Measurements from ENCODE around the gene LDB3. TPM values are rescaled to one million over a fixed set of nuclear protein-coding genes. Genes with fewer than 3 reads are reported as not detected.
"Not testable (repeated sequence)": the region's sequence is repeated elsewhere in the genome, so short reads cannot be mapped to it uniquely, and the experiment has no call there.

The LDB3 gene
- polyA plus RNA-seq, 6 donors from 2014 or later, result 0.24 TPM; not detected in 5

DNA sequence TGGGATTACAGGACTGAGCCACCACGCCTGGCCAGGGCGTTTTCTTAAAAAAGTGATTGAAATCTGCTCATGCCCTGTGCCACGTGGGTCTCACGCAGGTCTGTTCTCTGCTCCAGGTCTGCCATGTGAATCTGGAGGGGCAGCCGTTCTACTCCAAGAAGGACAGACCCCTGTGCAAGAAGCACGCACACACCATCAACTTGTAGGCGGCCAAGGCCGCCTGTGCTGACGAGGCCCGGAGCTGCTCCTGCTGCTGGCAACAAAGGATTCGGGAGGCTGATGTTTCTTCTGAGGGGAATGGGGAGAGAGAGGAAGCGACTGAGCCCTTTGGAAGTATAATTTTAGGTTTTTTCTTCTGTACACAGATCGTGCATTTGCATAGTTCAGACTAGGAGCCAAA is 64.5 kb downstream of the LDB3 start:
- Mint-ChIP-seq H3K4me1 (peaks cover 0 to 1% (median 0%) of the 10 kb centered on the region in 3 donors), H3K4me3 (no peak overlapping the region), H3K27ac (no peak overlapping the region), H3K36me3 (no peaks in the 10 kb centered on the region), H3K27me3 (peaks cover 26 to 49% (median 36%) of the 10 kb centered on the region in 3 donors), H3K9me3 (no peaks in the 10 kb centered on the region)
- DNase-seq, result no peak
- ATAC-seq (ENCODE audit: low read depth in 2 of 2), result no peak

- no peaks in the 10 kb centered on the region for H3K36me3 Mint-ChIP-seq
- H3K4me3 Mint-ChIP-seq, result no peak overlapping the region
- no peaks in the 10 kb centered on the region for H3K9me3 Mint-ChIP-seq
- no peak overlapping the region for H3K27ac Mint-ChIP-seq
- H3K27me3 Mint-ChIP-seq, result peaks cover 26 to 48% (median 36%) of the 10 kb centered on the region in 3 donors
- no peak for DNase-seq
- H3K4me1 Mint-ChIP-seq, result peaks cover 0 to 1% (median 0%) of the 10 kb centered on the region in 3 donors
- no peak for ATAC-seq (ENCODE audit: low read depth in 2 of 2)
Measured at GRCh38 chr10:86733260-86733671, 65.0 kb downstream of the LDB3 start.

GRCh38 chr10:86734207-86734988 is 66.1 kb downstream of the LDB3 start:
- Mint-ChIP-seq H3K27me3 (peaks cover 24 to 49% (median 29%) of the 10 kb centered on the region in 3 donors), H3K27ac (no peak overlapping the region), H3K4me3 (no peak overlapping the region), H3K9me3 (no peaks in the 10 kb centered on the region), H3K36me3 (no peaks in the 10 kb centered on the region), H3K4me1 (peaks cover 0 to 1% (median 0%) of the 10 kb centered on the region in 3 donors)
- no peak for ATAC-seq (ENCODE audit: low read depth in 2 of 2)
- no peak for DNase-seq

DNA sequence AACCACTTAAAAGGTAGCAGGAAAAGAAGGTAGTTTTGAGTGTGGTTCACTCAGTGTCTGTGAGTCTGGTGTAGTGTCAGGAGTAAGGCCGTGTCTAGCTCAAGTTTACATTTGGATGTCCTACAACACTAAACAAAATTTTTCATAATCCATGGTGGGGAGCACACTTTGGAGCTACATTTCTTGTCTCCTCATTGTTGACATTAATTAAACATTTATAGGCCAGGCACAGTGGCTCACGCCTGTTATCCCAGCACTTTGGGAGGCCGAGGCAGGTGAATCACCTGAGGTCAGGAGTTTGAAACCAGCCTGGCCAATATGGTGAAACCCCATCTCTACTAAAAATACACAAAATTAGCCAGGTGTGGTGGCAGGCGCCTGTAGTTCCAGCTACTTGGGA is 67.0 kb downstream of the LDB3 start:
- not testable (repeated sequence) for ATAC-seq (ENCODE audit: low read depth in 2 of 2); H3K27ac Mint-ChIP-seq; H3K4me1 Mint-ChIP-seq; H3K36me3 Mint-ChIP-seq; H3K9me3 Mint-ChIP-seq; DNase-seq; H3K4me3 Mint-ChIP-seq
- peaks cover 22 to 47% (median 29%) of the 10 kb centered on the region in 3 donors for H3K27me3 Mint-ChIP-seq

GRCh38 chr10:86742230-86742629 is 73.9 kb downstream of the LDB3 start:
- no peak for ATAC-seq (ENCODE audit: low read depth in 2 of 2)
- Mint-ChIP-seq H3K4me3 (no peak overlapping the region), H3K27me3 (peaks cover 33 to 53% (median 41%) of the 10 kb centered on the region in 3 donors), H3K9me3 (no peaks in the 10 kb centered on the region), H3K4me1 (peaks cover 0 to 3% (median 2%) of the 10 kb centered on the region in 3 donors), H3K27ac (no peak overlapping the region), H3K36me3 (no peaks in the 10 kb centered on the region)
- DNase-seq, result no peak

DNA sequence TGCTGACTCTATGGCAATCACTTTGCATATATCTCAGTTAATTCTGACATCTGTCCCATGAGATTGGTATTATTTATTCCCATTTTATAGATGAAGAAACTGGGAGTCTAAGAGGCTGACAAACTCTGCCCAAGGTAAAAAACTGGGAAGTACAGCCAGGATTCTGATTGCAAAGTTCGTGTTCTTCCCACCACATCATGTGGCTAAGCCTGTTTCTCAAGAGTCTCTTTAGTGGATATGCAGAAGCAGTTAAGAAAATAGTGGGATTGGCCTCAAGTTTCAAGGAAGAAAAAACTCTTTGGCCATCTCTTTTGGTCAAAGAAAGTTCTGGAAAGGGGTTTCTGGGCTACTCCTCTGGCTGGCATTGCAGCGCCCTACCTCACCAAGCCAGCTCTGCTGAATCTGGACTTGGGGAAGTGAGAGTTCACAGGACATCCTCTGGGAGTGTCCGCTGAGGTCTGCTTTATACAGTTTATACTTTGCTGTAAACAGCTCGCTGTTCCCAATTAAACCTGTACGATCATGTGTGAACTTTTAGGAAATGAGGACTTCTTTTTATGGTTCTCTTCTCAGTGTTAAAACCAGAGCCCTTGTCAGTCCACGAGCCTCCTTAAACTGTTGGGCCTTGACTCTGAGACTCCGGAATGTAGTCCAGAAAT is 75.9 kb downstream of the LDB3 start:
- Mint-ChIP-seq H3K4me1 (peaks cover 7 to 11% (median 10%) of the 10 kb centered on the region in 3 donors), H3K27me3 (peaks cover 31 to 48% (median 33%) of the 10 kb centered on the region in 3 donors), H3K9me3 (no peaks in the 10 kb centered on the region), H3K36me3 (no peaks in the 10 kb centered on the region), H3K27ac (no peak overlapping the region), H3K4me3 (peak overlapping the region in 1 of 8 donors; percentile 29)
- ATAC-seq (ENCODE audit: low read depth in 2 of 2), result no peak
- no peak for DNase-seq

GRCh38 chr10:86747796-86748581 is 79.7 kb downstream of the LDB3 start:
- H3K4me1 Mint-ChIP-seq, result peaks cover 10 to 16% (median 15%) of the 10 kb centered on the region in 3 donors
- DNase-seq (no peak), ATAC-seq (ENCODE audit: low read depth in 2 of 2) (peak; percentile 27 to 37)
- H3K36me3 Mint-ChIP-seq, result no peaks in the 10 kb centered on the region
- no peaks in the 10 kb centered on the region for H3K9me3 Mint-ChIP-seq
- no peak overlapping the region for H3K4me3 Mint-ChIP-seq
- peaks cover 15 to 41% (median 18%) of the 10 kb centered on the region in 3 donors for H3K27me3 Mint-ChIP-seq
- H3K27ac Mint-ChIP-seq, result no peak overlapping the region

DNA sequence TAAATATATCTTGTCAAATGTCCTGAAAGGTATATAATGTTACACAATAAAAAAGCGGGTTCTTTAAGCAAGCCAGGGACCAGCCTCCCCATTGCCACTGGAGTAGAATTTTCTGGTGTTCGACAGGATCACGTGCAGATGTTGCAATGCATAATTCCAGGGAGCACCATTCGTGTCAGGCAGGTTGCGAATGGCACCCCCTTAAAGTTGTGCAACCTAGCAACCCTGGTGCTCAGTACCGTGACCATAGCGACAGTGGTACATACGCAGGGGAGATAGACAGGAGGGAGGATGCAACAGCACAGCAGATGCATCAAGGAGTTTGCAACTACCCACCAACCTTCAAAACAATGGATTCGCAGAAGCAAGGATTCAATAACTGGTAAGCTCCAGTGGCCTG is 81.5 kb downstream of the LDB3 start:
- ATAC-seq (ENCODE audit: low read depth in 2 of 2) (no peak), DNase-seq (no peak)
- Mint-ChIP-seq H3K27me3 (peaks cover 9 to 47% (median 28%) of the 10 kb centered on the region in 3 donors), H3K4me3 (peak overlapping the region in 1 of 8 donors; percentile 50), H3K36me3 (no peaks in the 10 kb centered on the region), H3K9me3 (no peaks in the 10 kb centered on the region), H3K27ac (no peak overlapping the region), H3K4me1 (peaks cover 15 to 21% (median 19%) of the 10 kb centered on the region in 3 donors)

DNA sequence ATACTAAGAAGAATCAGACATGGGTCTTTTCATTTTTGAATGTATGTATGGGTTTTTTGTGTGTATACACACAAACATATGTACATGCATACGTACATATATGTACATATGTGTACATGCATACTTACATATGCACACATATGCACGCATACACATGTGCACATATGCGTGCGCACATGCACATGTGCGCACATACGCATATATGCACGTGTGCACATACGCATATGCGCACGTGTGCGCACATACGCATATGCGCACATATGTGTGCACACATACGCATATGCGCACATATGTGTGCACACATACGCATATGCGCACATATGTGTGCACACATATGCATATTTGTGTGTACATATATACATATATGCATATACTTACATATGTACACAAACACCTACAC is 83.2 kb downstream of the LDB3 start:
- Mint-ChIP-seq H3K27me3 (peaks cover 8 to 50% (median 33%) of the 10 kb centered on the region in 3 donors), H3K36me3 (no peaks in the 10 kb centered on the region), H3K4me3 (no peak overlapping the region), H3K27ac (no peak overlapping the region), H3K4me1 (peaks cover 21 to 25% (median 23%) of the 10 kb centered on the region in 3 donors), H3K9me3 (no peaks in the 10 kb centered on the region)
- DNase-seq (no peak), ATAC-seq (ENCODE audit: low read depth in 2 of 2) (no peak)

GRCh38 chr10:86752311-86752710 is 84.0 kb downstream of the LDB3 start:
- no peaks in the 10 kb centered on the region for H3K36me3 Mint-ChIP-seq
- DNase-seq (no peak), ATAC-seq (ENCODE audit: low read depth in 2 of 2) (no peak)
- H3K27ac Mint-ChIP-seq, result no peak overlapping the region
- peaks cover 9 to 52% (median 35%) of the 10 kb centered on the region in 3 donors for H3K27me3 Mint-ChIP-seq
- H3K9me3 Mint-ChIP-seq, result no peaks in the 10 kb centered on the region
- peaks cover 18 to 26% (median 21%) of the 10 kb centered on the region in 3 donors for H3K4me1 Mint-ChIP-seq
- peak overlapping the region in 1 of 8 donors; percentile 85 for H3K4me3 Mint-ChIP-seq

DNA sequence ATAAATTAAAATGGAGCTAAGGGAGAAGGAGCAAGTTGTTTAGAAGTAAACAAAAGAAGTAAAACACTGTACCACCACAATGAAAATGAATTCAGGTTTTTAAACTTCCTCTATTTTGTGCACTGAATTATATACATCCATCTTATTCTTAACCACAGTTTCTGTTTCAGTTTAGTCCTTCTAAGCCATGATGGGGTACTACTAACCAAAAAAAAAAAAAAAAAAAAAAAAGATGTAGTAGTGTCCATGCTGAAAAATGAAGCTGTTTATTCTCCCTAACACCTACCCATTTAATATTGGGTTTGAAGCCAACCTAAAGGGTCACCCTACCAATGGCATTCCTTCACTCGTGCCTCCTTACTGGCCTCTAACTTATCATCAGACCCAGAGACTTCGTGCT is 84.7 kb downstream of the LDB3 start:
- DNase-seq (no peak), ATAC-seq (ENCODE audit: low read depth in 2 of 2) (peak; percentile 22 to 57)
- Mint-ChIP-seq H3K27ac (no peak overlapping the region), H3K27me3 (peaks cover 17 to 58% (median 35%) of the 10 kb centered on the region in 3 donors), H3K4me1 (peaks cover 11 to 23% (median 20%) of the 10 kb centered on the region in 3 donors), H3K9me3 (no peaks in the 10 kb centered on the region), H3K4me3 (peak overlapping the region in 2 of 8 donors; percentile 3 to 85), H3K36me3 (no peaks in the 10 kb centered on the region)

DNA sequence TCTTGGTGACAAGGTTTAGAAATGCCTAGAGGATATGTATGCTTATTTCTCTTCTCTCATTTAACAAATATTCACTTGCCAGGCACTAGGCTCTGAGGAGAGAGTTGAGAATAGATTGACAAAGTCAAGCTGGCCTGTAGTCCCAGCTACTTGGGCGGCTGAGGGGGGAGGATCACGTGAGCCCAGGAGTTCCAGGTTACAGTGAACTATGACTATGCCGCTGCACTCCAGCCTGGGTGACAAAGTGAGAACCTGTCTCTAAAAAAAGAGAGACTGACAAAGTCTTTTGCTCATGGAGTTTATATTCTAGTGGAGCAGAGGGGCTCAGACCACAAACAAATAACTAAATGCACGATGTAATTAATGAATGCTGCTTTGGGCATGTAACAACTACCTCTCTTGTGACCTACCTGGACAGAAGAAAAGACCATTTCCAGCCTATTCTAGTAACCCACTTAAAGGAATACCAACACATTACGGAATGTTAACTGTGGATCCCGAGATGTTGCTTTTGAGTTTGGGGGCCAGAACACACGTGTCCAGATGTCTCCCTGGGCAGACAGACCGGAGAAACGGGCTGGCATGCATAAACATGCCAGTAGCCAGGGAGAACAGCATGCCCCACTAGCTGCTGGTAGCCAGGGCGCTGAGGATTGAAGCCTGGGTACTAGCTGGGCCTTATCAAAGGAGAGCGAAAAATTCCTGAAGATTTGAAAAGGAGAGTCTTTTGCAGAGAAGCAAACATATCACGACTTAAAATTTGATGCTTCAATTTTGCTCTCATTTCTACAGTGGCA is 85.5 kb downstream of the LDB3 start:
- Mint-ChIP-seq H3K4me1 (peaks cover 17 to 31% (median 20%) of the 10 kb centered on the region in 3 donors), H3K27ac (no peak overlapping the region), H3K36me3 (no peaks in the 10 kb centered on the region), H3K9me3 (no peaks in the 10 kb centered on the region), H3K4me3 (peak overlapping the region in 2 of 8 donors; percentile 3 to 85), H3K27me3 (peaks cover 25 to 66% (median 42%) of the 10 kb centered on the region in 3 donors)
- ATAC-seq (ENCODE audit: low read depth in 2 of 2) (no peak), DNase-seq (no peak)

DNA sequence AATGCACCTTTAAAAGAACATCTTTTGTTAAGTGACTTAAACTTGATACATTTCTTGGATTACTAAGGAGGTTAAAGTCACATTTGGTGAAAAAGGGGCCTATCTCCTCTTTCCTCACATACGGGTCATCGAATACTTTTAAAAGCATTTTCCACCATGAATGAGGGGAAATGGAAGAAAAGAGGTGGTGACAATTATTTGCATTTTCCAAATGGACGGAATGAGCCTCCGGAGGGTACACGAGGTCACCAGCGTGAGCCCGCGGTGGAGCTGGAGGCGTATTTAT is 87.1 kb downstream of the LDB3 start:
- Mint-ChIP-seq H3K9me3 (no peaks in the 10 kb centered on the region), H3K4me1 (peaks cover 17 to 37% (median 28%) of the 10 kb centered on the region in 3 donors)
- ATAC-seq (ENCODE audit: low read depth in 2 of 2), result no peak

More for the DNA sequence above, 87.1 kb downstream of the LDB3 start:
- no peak for DNase-seq
- peak overlapping the region in 3 of 6 donors; percentile 43 to 81 (median 73) for H3K27ac Mint-ChIP-seq
- peaks cover 33 to 74% (median 47%) of the 10 kb centered on the region in 3 donors for H3K27me3 Mint-ChIP-seq
- no peaks in the 10 kb centered on the region for H3K36me3 Mint-ChIP-seq
- H3K4me3 Mint-ChIP-seq, result peak overlapping the region; percentile 83 to 92 (median 86)

Measured in naive B cell (primary cell).